Mesenchymal stem cell (in vitro differentiated cells and primary cell): ENCODE data around the gene DAGLB.
A peak's percentile ranks its signal among the peaks of the same experiment; 100 is the strongest.

Experiments
- DNase-seq: peaks from one replicate; pipeline ENCODE4 v3.0.0-alpha.2; 2013
- H2AFZ ChIP-seq: one replicate; pipeline ENCODE4 v1.6.1; 2013; ENCODE audit warnings: low read depth, mild to moderate bottlenecking, control low read depth, inconsistent platforms, low read length, moderate library complexity
- H2AK5ac ChIP-seq: 2 replicates; pipeline ENCODE4 v1.6.1; 2013; ENCODE audit warnings: low read length, moderate library complexity, mild to moderate bottlenecking, inconsistent platforms; ENCODE audit not compliant: severe bottlenecking
- H2BK120ac ChIP-seq: one replicate; pipeline ENCODE4 v1.6.1; 2013; ENCODE audit warnings: low read depth, mild to moderate bottlenecking, inconsistent platforms, low read length, moderate library complexity
- H2BK12ac ChIP-seq, 2 experiments: one replicate each; pipeline ENCODE4 v1.6.1; 2013; ENCODE audit warnings: inconsistent platforms in 2 of 2, low read length in 2 of 2, mild to moderate bottlenecking in 2 of 2, moderate library complexity in 2 of 2, control low read depth in 1 of 2
- H2BK15ac ChIP-seq: one replicate; pipeline ENCODE4 v1.6.1; 2013; ENCODE audit warnings: mild to moderate bottlenecking, low read depth, inconsistent platforms; ENCODE audit not compliant: poor library complexity, severe bottlenecking
- H2BK5ac ChIP-seq: 2 replicates; pipeline ENCODE4 v1.6.1; 2013; ENCODE audit warnings: low read depth, mild to moderate bottlenecking, low read length, control low read depth, inconsistent platforms; ENCODE audit not compliant: poor library complexity, severe bottlenecking
- H3K14ac ChIP-seq, 2 experiments: one replicate each; pipeline ENCODE4 v1.6.1; 2013; ENCODE audit warnings: inconsistent platforms in 2 of 2, low read length in 2 of 2, control low read depth in 1 of 2, mild to moderate bottlenecking in 1 of 2, moderate library complexity in 1 of 2
- H3K18ac ChIP-seq, 2 experiments: one replicate each; pipeline ENCODE4 v1.6.1; 2013; ENCODE audit warnings: inconsistent platforms in 2 of 2, low read length in 2 of 2, control low read depth in 1 of 2, low read depth in 1 of 2, mild to moderate bottlenecking in 1 of 2
- H3K23ac ChIP-seq, 2 experiments: one replicate each; pipeline ENCODE4 v1.6.1; 2013; ENCODE audit warnings: inconsistent platforms in 2 of 2, low read length in 2 of 2, mild to moderate bottlenecking in 2 of 2, moderate library complexity in 2 of 2, control low read depth in 1 of 2
- H3K27ac ChIP-seq: 2 replicates; pipeline ENCODE4 v1.5.1; 2013; ENCODE audit warnings: mild to moderate bottlenecking, moderate library complexity, low read length, control low read depth, inconsistent platforms; ENCODE audit not compliant: poor library complexity, severe bottlenecking
- H3K27me3 ChIP-seq, 2 experiments: 2 replicates each; pipeline versions ENCODE4 v1.6.1 to v1.7.0; 2013; ENCODE audit warnings: low read length in 2 of 2, mild to moderate bottlenecking in 2 of 2, moderate library complexity in 2 of 2, control low read depth in 1 of 2, inconsistent platforms in 1 of 2; ENCODE audit not compliant: control insufficient read depth in 1 of 2, insufficient read depth in 1 of 2
- H3K36me3 ChIP-seq, 2 experiments: 2 replicates each; pipeline versions ENCODE4 v1.6.1 to v1.7.0; 2013; ENCODE audit warnings: low read length in 2 of 2, control low read depth in 1 of 2, inconsistent platforms in 1 of 2, low read depth in 1 of 2, mild to moderate bottlenecking in 1 of 2; ENCODE audit not compliant: insufficient read depth in 2 of 2, control insufficient read depth in 1 of 2
- H3K4ac ChIP-seq, 2 experiments: one replicate each; pipeline ENCODE4 v1.6.1; 2013; ENCODE audit warnings: inconsistent platforms in 2 of 2, low read length in 2 of 2, mild to moderate bottlenecking in 2 of 2, moderate library complexity in 2 of 2, control low read depth in 1 of 2, low read depth in 1 of 2
- H3K4me1 ChIP-seq: 2 replicates; pipeline ENCODE4 v1.6.1; 2013; ENCODE audit warnings: low read depth, low read length, control low read depth; ENCODE audit not compliant: control insufficient read depth, insufficient read depth
- H3K4me2 ChIP-seq: 2 replicates; pipeline ENCODE4 v1.6.1; 2013; ENCODE audit warnings: low read length, mild to moderate bottlenecking, inconsistent platforms; ENCODE audit not compliant: poor library complexity, severe bottlenecking
- H3K4me3 ChIP-seq, 2 experiments: 2 replicates each; pipeline versions ENCODE4 v1.5.1 to v1.7.0; 2013; ENCODE audit warnings: low read length in 2 of 2, mild to moderate bottlenecking in 2 of 2, control low read depth in 1 of 2, low read depth in 1 of 2; ENCODE audit not compliant: insufficient read depth in 1 of 2
- H3K79me1 ChIP-seq: replicated peaks from 2 replicates; pipeline ENCODE4 v1.6.1; 2013; ENCODE audit warnings: mild to moderate bottlenecking, control low read depth, low read length, inconsistent platforms; ENCODE audit not compliant: poor library complexity, severe bottlenecking
- H3K9ac ChIP-seq: 2 replicates; pipeline ENCODE4 v1.7.0; 2013; ENCODE audit warnings: mild to moderate bottlenecking, low read length, moderate library complexity
- H3K9me3 ChIP-seq: 2 replicates; pipeline ENCODE4 v1.7.0; 2013; ENCODE audit warnings: mild to moderate bottlenecking, low read length; ENCODE audit not compliant: control insufficient read depth
- H4K8ac ChIP-seq: one replicate; pipeline ENCODE4 v1.6.1; 2013; ENCODE audit warnings: inconsistent platforms, mild to moderate bottlenecking, low read length, moderate library complexity
- H4K91ac ChIP-seq: one replicate; pipeline ENCODE4 v1.6.1; 2013; ENCODE audit warnings: mild to moderate bottlenecking, low read length, inconsistent platforms
- WGBS: methylation state at CpG from one replicate; pipeline ENCODE4 v1.1.7; 2013; ENCODE audit warnings: mixed read lengths; 5-methylcytosine and 5-hydroxymethylcytosine counted together

The DAGLB gene

DNA sequence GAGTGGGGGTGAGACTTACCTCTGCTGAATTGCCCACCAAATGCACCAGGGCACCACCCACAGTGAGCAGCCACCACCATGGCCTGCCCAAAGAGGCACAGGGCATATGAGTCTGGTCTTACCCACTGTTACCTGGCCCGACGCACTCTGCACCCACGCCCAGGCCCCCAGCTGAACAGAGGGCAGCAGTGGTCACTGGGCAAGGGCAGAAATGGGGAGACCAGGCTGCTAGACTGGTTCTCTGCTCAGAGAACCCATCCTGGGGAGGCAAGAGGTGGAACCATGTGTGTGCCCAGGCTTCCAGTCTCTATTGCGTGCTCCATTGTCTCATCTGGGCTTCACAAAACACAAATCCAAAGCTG, 39.4 kb upstream of the DAGLB start:
- no peak for DNase-seq
- WGBS = 83% methylated on average over 4 of the region's 4 CpGs
- H3K23ac ChIP-seq = no peak overlapping the region
- no peak overlapping the region for H2BK120ac ChIP-seq
- no peak overlapping the region for H2AFZ ChIP-seq
- H3K9me3 ChIP-seq = peaks cover 3% of the 10 kb centered on the region
- no peak overlapping the region for H3K4ac ChIP-seq
- no peak overlapping the region for H2BK5ac ChIP-seq
- H3K27me3 ChIP-seq = peaks cover 6 to 15% of the 10 kb centered on the region in 2 experiments
- no peak overlapping the region for H3K18ac ChIP-seq
- H3K36me3 ChIP-seq = peaks cover 0 to 3% of the 10 kb centered on the region in 2 experiments
- no peak overlapping the region for H3K4me3 ChIP-seq
- no peak overlapping the region for H2AK5ac ChIP-seq
- no peak overlapping the region for H4K8ac ChIP-seq
- H3K14ac ChIP-seq = no peak overlapping the region
- no peak overlapping the region for H4K91ac ChIP-seq
- H3K9ac ChIP-seq = no peak overlapping the region
- H3K4me2 ChIP-seq = no peak overlapping the region
- peaks cover 1% of the 10 kb centered on the region for H3K4me1 ChIP-seq
- H2BK15ac ChIP-seq = no peak overlapping the region
- H3K27ac ChIP-seq = no peak overlapping the region
- no peak overlapping the region for H2BK12ac ChIP-seq
- no peaks in the 10 kb centered on the region for H3K79me1 ChIP-seq

DNA sequence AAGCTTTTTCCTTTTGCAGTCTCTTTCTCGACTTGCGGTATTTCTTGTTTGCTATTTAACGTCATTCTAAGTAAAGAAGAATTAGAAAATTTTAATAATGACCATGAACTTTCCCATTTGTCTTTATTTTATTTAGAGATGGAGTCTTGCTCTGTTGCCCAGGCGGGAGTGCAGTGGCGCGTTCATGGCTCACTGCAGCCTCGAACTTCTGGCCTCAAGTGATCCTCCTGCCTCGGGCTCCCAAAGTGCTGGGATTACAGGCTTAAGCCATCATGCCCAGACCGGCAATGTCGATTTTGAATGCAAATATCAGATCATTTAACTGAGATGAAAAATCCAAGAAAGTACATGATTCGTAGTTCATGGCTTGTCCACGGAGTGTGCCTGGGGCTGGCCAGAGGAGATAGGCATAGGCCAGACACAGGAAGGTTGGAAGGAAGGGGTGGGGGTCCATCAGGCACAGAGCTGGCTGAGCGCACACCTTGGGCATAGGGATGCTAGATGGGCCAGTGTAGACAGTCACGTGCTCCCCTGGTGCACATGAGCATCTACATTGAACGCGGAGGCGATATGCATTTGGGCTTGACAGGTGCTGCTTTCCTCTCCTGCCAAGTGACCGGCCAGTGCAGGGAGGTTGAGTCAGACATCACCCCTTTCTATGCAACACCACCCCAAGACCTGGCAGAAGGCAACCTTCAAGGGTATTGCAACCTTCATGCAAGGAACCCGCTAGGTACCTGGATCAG, 38.9 kb upstream of the DAGLB start:
- Histone ChIP-seq H3K27ac (no peak overlapping the region), H2BK5ac (no peak overlapping the region), H3K14ac (no peak overlapping the region), H3K4me1 (peaks cover 1% of the 10 kb centered on the region), H2AFZ (no peak overlapping the region), H3K9ac (no peak overlapping the region), H3K79me1 (no peaks in the 10 kb centered on the region), H4K91ac (no peak overlapping the region), H2BK12ac (no peak overlapping the region), H3K4ac (no peak overlapping the region), H3K23ac (no peak overlapping the region), H2AK5ac (no peak overlapping the region), H3K4me3 (no peak overlapping the region), H3K36me3 (peaks cover 0 to 6% of the 10 kb centered on the region in 2 experiments), H3K4me2 (no peak overlapping the region), H4K8ac (no peak overlapping the region), H3K9me3 (peaks cover 3% of the 10 kb centered on the region), H2BK120ac (no peak overlapping the region), H2BK15ac (no peak overlapping the region), H3K18ac (no peak overlapping the region), H3K27me3 (peaks cover 6 to 10% of the 10 kb centered on the region in 2 experiments)
- DNase-seq = no peak
- 95% methylated on average over 16 of the region's 19 CpGs for WGBS

DNA sequence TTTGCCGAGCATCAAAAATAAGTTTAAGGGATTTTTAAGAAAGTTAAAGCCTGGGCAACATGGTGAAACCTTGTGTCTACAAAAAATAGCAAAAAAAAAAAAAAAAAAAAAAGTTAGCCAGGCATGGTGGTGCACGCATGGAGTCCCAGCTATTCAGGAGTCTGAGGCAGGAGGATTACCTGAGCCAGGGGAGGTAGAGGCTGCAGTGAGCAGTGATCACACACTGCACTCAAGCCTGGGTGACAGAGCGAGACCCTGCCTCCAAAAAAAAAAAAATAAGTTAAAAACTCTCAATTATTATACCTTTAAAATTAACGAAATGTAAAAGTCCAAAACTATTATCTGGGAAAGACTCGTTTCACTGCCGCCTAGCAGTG, 35.0 kb upstream of the DAGLB start:
- no peak overlapping the region for H3K4ac ChIP-seq
- no peak overlapping the region for H4K8ac ChIP-seq
- WGBS = 27% methylated on average over 5 of the region's 6 CpGs
- peak overlapping the region; percentile 99 for H3K9ac ChIP-seq
- peak overlapping the region; percentile 73 for H3K27ac ChIP-seq
- no peak overlapping the region for H2BK120ac ChIP-seq
- no peaks in the 10 kb centered on the region for H3K9me3 ChIP-seq
- no peak overlapping the region for H2BK15ac ChIP-seq
- H3K18ac ChIP-seq = peak overlapping the region in 1 of 2 experiments; percentile 81
- peaks cover 15% of the 10 kb centered on the region for H3K4me1 ChIP-seq
- DNase-seq = no peak
- H3K4me3 ChIP-seq = peak overlapping the region; percentile 93 to 96
- no peak overlapping the region for H2BK12ac ChIP-seq
- H2AFZ ChIP-seq = no peak overlapping the region
- no peak overlapping the region for H3K23ac ChIP-seq
- no peak overlapping the region for H3K14ac ChIP-seq
- no peak overlapping the region for H2AK5ac ChIP-seq
- peaks cover 13 to 17% of the 10 kb centered on the region in 2 experiments for H3K36me3 ChIP-seq
- H3K79me1 ChIP-seq = no peaks in the 10 kb centered on the region
- no peak overlapping the region for H4K91ac ChIP-seq
- H3K4me2 ChIP-seq = peak overlapping the region; percentile 93
- no peak overlapping the region for H2BK5ac ChIP-seq
- H3K27me3 ChIP-seq = no peaks in the 10 kb centered on the region

DNA sequence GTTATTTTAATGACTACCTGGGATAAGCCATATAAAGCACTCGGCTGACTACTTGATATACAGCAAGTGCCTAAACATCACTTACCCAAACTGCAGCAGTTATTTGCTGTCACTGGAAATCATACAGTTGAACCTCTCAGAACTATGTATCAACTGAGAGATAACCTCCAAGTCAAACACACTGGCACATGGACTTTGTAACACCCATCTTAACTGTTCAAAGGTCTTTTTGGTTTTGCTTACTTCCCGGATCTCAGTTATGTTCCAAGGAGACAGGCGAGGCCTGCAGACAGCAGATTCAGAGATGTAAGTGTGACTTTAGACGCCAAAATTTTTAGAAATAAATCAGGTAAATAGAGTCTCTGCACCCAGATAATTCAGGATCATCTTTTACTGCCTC, 34.6 kb upstream of the DAGLB start:
- Histone ChIP-seq H3K36me3 (peaks cover 13 to 20% of the 10 kb centered on the region in 2 experiments), H4K8ac (no peak overlapping the region), H3K9ac (peak overlapping the region; percentile 99), H3K18ac (no peak overlapping the region), H3K27ac (no peak overlapping the region), H3K4ac (no peak overlapping the region), H2AK5ac (no peak overlapping the region), H2BK5ac (no peak overlapping the region), H2BK15ac (no peak overlapping the region), H3K27me3 (no peaks in the 10 kb centered on the region), H3K4me1 (peaks cover 15% of the 10 kb centered on the region), H3K14ac (no peak overlapping the region), H2AFZ (no peak overlapping the region), H3K79me1 (no peaks in the 10 kb centered on the region), H2BK12ac (no peak overlapping the region), H3K4me2 (no peak overlapping the region), H4K91ac (no peak overlapping the region), H3K4me3 (peak overlapping the region in 1 of 2 experiments; percentile 93), H3K23ac (no peak overlapping the region), H3K9me3 (no peaks in the 10 kb centered on the region), H2BK120ac (no peak overlapping the region)
- WGBS = 79% methylated on average over 2 of the region's 4 CpGs
- no peak for DNase-seq
